GM11168 (cell line): ENCODE data around the gene PHC2.

Experiments used
- in situ Hi-C: fragments of 300-500 bp; cut with MboI; formaldehyde crosslinking; loops from one replicate; pipeline ENCODE4 v1.12.0; 2022; ENCODE audit warnings: low sequenced_read_pairs; ENCODE audit not compliant: unreplicated experiment

PHC2 gene

GRCh38 chr1:33455539-33456501 is 24.9 kb upstream of the PHC2 start:
- in situ Hi-C loops: loop anchor here (25.0 kb wide), 1 partner anchor 169 kb away; no protein-coding TSS in a partner anchor

GRCh38 chr1:33454646-33455282 is 23.9 kb upstream of the PHC2 start:
- in situ Hi-C loops: loop anchor here (25.0 kb wide), 1 partner anchor 167 kb away; no protein-coding TSS in a partner anchor

GRCh38 chr1:33446590-33446989 is 15.7 kb upstream of the PHC2 start:
- in situ Hi-C loops: no loop called here

DNA sequence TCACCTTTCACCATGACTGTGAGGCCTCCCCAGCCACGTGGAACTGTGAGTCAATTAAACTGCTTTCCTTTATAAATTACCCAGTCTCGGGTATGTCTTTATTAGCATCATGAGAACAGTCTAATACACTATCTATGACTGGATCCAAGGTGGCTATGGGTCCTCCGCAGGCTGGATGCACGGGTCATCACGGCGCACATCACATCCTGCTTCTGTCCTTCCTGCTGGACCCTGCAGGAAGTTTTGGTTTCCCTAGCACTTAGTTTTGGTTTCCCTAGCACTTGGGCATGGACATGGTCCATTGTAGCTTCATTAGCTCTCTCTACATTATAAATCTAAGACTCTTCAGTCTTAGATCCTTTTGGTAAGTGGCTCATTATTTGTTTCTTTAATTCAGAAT is 14.2 kb upstream of the PHC2 start:
- in situ Hi-C loops: no loop called here

- in situ Hi-C loops: no loop called here
Observed at GRCh38 chr1:33443705-33444180, 12.8 kb upstream of the PHC2 start.

DNA sequence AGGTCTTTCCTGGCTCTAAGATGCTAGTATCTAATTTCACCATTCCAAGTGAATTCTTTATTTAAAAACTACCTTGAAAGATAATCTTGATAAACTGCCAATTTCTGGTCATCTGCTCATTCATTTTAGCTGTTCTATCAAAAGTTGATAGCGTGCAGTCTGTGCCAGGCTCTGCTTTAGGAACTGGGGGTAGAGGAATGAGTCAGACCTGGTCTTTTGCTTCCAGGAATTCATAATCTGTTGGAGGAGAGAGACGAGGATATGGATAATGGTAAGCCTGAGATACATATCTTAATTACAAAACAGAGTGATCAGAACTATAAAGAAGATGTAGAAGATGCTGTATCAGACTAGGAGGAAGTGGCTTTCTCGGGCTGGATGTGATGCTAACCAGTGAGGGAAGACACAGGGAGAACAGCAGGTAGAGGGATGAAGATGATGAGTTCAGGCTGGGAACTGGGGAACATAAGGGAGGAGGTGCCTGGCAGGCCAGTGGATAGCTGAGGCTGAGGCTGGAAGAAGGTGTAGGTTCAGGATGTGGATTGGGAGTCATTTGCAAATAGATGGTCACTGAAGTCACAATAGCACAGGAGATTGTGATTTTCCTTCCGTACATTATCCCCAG is 12.3 kb upstream of the PHC2 start:
- in situ Hi-C loops: no loop called here

DNA sequence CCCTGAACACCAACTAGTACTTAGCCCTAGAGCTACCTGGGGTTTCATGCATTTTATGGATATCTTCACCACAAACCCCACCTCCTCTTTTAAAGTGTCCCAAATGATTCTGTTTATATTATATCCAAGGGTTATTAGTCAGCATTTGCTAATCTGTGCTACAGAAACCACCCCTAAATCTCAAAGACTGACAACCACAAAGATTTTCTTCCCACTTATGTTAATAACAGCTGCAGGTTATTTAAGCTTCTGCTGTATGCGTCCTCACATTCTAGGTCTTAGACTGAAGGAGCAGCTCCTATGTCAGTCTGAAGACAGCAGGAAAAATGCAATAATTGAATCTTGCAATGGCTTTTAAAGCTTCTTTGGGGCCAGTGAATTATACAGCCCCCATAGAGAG is 11.2 kb upstream of the PHC2 start:
- in situ Hi-C loops: no loop called here

DNA sequence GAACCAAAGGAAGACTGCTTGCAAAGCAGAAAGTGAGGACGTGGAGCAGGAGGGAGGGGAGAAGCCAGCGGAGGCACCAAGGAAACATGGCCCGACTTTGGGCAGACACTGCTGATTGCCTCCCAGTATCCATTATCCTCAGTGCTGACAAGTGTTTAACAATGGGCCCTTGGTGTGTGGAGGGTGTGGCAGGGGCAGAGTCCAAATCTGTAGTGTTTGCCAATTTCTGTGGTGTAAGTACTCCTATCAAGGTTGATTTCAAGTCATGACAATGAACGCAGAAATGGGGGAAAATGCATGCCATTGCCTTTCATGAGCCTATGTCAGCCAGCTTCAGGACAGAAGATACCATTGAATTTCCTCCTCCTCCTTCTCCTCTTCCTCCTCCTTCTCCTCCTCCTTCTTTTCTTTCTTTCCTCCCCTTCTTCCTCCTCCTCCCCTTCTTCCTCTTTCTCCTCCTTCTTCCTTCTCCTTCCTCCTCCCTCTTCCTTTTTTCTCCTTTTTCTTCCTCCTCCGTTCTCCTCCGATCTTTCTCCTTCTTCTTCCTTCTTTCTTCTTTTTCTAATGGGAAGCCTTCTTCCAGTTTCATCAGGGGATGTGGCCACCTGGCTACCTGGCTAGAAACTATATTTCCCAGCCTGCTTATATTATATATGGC is 10.3 kb upstream of the PHC2 start:
- in situ Hi-C loops: no loop called here

DNA sequence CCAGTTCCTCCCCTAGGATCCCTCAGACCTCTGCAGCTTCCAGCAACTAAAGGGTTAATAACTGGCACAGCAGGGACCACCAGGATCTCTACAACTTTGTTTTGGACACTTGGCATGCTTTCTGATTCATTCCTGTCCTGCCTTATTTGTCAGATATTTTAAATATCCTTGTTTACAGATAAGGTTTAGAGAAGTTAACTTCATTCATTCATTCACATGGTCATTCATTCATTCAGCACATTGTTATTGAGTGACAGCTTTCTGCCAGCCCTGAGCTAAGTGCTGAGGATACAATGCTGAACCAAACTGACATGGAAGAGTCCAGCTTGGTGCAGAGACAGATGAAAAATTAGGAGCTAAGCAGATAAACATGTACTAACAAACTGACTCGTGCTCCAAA is 8.8 kb upstream of the PHC2 start:
- in situ Hi-C loops: no loop called here

DNA sequence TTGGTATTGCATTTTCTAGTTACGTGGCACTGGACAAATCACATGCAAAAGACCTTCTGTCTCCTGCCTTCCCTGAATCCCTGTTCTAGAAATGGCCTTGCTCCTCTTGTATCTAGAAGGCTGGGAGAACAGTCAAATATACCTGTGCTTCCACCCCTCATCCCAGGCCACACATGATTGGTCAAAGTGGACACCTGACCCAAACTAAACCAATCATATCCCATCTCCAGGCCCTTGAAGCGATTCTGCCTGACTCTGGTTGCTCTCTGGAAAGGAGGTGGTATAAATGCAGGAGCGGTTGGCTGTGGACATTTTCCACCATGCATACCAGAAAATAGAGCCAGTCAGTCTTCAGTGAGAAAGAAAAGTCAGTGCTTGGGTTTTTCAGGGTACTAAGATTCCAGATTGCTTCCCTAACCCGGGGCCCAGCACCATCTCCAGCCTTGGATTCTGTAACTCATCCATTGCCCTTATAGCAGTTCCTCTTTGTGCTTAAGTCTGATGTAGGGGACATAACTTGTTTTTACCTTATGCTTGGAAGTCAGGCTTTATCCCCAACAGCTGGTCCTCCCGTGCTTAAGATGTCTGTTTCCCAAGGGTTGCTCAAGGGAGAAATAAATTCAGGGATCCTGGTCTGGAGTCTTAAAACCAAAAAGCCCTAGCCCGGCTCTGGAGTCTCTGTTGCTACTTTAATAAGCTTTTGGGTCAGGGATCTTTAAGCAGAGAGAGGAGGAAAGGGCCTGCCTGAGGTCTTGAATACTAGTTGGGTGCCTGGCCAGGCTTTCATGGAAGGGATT is 7.7 kb upstream of the PHC2 start:
- in situ Hi-C loops: no loop called here

DNA sequence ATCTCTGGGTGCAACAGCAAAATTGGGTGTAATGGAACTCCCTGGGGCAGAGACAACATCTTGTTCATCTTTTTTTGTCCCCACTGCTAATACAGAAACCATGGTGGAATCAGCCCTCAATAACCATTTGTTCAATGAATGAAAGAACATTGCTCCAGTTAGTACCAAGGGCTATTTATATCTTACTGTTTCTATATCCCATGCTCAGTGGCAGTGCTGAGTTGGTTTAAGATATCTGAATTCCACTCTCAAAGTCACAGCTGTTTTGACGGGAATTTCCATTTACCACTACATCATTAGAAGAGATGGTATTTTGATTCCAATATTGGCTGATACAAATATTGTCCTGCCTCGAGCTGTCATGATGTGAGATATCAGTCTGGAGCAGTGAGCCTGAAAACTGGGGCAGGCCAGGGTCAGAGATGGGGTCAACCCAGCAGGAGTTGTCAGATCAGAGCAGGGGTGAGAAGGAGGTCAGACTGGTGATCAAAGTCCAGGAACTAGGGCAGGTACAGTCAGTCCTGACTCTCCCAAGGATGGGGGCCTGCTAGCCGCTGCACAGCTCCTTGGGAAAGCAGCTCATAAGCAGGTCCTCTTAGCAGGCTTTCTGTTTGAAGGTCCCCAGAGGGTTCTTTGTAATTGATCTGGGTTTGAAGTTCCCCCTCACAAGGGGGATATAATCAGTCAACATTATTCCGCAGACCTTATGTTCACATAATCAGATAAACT is 5.8 kb upstream of the PHC2 start:
- in situ Hi-C loops: no loop called here

DNA sequence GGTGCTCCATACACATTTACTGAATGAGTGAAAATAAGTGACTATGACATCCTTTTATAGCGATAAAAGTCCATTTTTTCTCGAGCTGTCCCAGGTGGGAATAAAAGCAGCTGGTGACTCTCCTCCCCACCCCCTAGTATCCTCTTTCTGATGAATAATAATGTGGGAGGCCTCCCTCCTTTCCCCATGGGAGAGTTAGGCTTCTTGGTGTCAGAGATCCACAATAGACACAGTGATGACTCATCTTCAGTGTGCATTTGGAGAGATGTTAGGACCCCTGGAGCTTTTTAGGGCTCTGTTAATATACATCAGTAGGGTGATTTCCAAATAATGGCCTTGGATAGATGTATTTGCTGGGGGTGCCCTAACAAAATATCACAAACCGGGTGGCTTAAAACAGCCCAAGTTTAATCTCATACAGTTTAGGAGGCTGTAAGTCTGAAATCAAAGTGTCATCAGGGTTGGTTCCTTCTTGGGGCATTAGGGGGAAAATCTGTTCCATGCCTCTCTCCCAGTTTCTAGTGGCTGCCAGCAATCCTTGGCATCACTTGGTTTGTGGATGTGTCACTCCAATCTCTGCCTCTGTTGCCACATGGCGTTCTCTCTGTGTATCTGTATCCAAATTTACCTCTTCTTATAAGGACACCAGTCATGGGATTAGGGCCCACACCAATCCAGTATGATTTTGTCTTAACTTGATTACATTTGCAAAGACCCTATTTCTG is 4.4 kb upstream of the PHC2 start:
- in situ Hi-C loops: no loop called here

DNA sequence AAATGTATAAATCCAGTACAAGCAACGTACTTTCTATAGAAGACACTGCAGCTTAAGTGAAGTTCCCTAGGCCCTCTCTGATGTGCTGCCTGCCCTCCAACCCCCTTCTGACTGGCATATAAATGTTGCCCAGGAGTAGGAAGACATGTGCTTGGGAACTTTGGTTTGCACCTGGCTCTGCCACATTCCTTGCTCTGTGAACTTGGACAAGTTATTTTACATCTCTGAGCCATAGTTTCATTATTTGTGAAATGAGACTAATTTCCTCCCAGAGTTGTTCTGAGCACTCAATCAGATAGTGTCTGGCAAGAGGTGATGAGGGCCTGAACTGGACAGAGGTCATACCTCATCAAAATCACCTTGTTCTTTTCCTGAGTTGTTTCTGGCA is 3.5 kb upstream of the PHC2 start:
- in situ Hi-C loops: no loop called here

- in situ Hi-C loops: no loop called here
Observed at GRCh38 chr1:33433509-33434362, 2.8 kb upstream of the PHC2 start.

DNA sequence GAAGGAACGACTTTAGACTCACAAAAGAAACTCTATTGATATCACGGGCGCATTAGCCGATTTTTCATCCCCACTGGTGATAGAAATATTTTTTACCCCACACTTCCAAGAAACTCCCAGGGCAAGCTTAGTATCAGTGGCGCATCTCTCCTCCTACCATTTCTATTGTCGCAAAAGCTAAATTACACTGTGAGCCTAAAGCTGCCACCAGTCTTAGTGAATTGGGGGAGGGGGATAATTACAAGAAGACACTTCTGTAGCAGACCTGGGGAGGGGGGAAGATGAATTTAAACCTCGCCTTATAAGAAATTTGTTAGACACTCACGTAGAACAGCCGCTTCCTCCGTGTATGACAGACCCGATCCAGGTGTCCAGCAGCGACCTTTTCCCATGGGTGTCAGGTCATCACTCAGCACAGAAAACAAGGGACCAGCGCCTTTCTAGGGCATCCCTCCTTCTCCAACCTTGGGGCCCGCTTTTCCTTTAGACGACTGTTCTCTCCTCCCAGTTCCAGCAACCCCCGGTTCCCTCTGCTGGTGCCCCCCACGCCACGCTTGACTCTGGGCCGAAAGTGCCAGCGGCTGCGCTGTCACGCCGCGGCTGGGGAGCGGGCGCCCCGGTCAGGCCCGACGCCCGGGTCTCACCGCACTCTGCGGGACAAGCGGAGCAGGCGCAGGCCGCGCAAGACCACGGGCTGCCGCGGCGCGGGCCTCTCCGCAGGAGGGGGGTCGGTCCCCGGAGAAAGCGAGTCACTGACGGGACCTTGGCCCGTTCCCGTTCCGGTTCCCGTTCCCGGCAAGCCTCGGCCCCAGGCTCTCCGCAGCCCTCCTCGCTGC is 821 bp downstream of the PHC2 start:
- in situ Hi-C loops: no loop called here

GRCh38 chr1:33429332-33429731 is 1.6 kb downstream of the PHC2 start:
- in situ Hi-C loops: no loop called here

DNA sequence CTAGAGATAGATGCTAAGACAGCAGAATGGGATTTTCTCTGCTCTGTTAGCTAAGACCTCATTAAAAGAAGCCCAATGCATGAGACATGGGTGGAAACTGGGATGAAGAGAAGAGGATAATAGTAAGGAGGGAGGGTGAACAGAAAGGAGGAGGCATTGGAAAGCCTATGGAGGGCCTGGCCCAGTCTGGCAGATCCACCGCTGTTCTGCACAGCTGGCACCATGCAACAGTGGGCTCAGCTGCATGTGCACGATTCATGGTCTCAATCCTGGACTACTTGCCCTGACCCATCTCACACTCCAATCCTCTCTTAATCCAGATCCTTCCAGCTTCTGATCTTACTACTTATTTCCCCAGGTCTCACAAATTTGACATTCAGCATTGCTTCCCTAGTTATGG is 2.2 kb downstream of the PHC2 start:
- in situ Hi-C loops: no loop called here
